Liver (tissue), 9 donors: ENCODE data around the gene TRPC4AP. TPM values are rescaled to one million over a fixed set of nuclear protein-coding genes. Genes with fewer than 3 reads are reported as not detected.

ENCODE experiments used
- DNase-seq: peaks from one replicate; pipeline ENCODE4 v3.0.0-alpha.2; 2017; ENCODE audit warnings: low spot score
- H3K27ac ChIP-seq, 2 donors: one replicate each; pipeline ENCODE4 v1.7.0; 2013; ENCODE audit warnings: inconsistent platforms in 2 of 2, low read length in 2 of 2, control low read depth in 1 of 2, low read depth in 1 of 2, mild to moderate bottlenecking in 1 of 2
- H3K27me3 ChIP-seq, 4 donors: one replicate each; pipeline versions ENCODE4 v1.6.1 to v1.7.0; 2013; ENCODE audit warnings: low read length in 3 of 4, inconsistent platforms in 1 of 4, mild to moderate bottlenecking in 1 of 4, moderate library complexity in 1 of 4; ENCODE audit not compliant: control insufficient read depth in 4 of 4, insufficient read depth in 4 of 4
- H3K36me3 ChIP-seq, 4 donors: one replicate each; pipeline versions ENCODE4 v1.6.1 to v1.7.0; 2013; ENCODE audit warnings: low read length in 3 of 4, mild to moderate bottlenecking in 3 of 4, low read depth in 1 of 4, moderate library complexity in 1 of 4; ENCODE audit not compliant: control insufficient read depth in 4 of 4, insufficient read depth in 3 of 4
- H3K4me1 ChIP-seq, 4 donors: one replicate each; pipeline versions ENCODE4 v1.6.1 to v1.7.0; 2013; ENCODE audit warnings: low read length in 3 of 4, mild to moderate bottlenecking in 3 of 4, moderate library complexity in 1 of 4; ENCODE audit not compliant: control insufficient read depth in 4 of 4, insufficient read depth in 4 of 4
- H3K4me3 ChIP-seq, 3 donors: one replicate each; pipeline versions ENCODE4 v1.6.1 to v1.7.0; 2013; ENCODE audit warnings: low read length in 3 of 3, control low read depth in 1 of 3, low read depth in 1 of 3, mild to moderate bottlenecking in 1 of 3
- H3K9ac ChIP-seq, 2 donors: one replicate each; pipeline ENCODE4 v1.7.0; 2013; ENCODE audit warnings: low read length in 2 of 2, mild to moderate bottlenecking in 2 of 2, moderate library complexity in 2 of 2, control low read depth in 1 of 2, low read depth in 1 of 2
- H3K9me3 ChIP-seq, 4 donors: one replicate each; pipeline versions ENCODE4 v1.6.1 to v1.7.0; 2013; ENCODE audit warnings: low read length in 3 of 4; ENCODE audit not compliant: control insufficient read depth in 4 of 4
- EGR1 ChIP-seq, 2 donors: IDR thresholded peaks; 2 replicates each; pipeline ENCODE4 v1.6.1; 2016 to 2018; ENCODE audit warnings: antibody characterized with exemption in 2 of 2, low read depth in 2 of 2
- FOXA1 ChIP-seq: IDR thresholded peaks from 2 replicates; pipeline ENCODE4 v1.6.1; 2016; ENCODE audit warnings: antibody characterized with exemption
- FOXA2 ChIP-seq: IDR thresholded peaks from 2 replicates; pipeline ENCODE4 v1.6.1; 2016; ENCODE audit warnings: antibody characterized with exemption
- GABPA ChIP-seq, 2 donors: IDR thresholded peaks in 1 of 2; conservative IDR thresholded peaks in 1 of 2; 2 replicates each; pipeline ENCODE4 v1.6.1; 2016; ENCODE audit warnings: antibody characterized with exemption in 2 of 2, mild to moderate bottlenecking in 1 of 2, moderate library complexity in 1 of 2
- HNF4A ChIP-seq, 2 donors: conservative IDR thresholded peaks; 2 replicates each; pipeline ENCODE4 v1.6.1; 2016; ENCODE audit warnings: antibody characterized with exemption in 2 of 2, mild to moderate bottlenecking in 2 of 2
- HNF4G ChIP-seq: IDR thresholded peaks from 2 replicates; pipeline ENCODE4 v1.6.1; 2016; ENCODE audit warnings: antibody characterized with exemption
- JUND ChIP-seq, 2 donors: IDR thresholded peaks; 2 replicates each; pipeline ENCODE4 v1.6.1; 2016; ENCODE audit warnings: antibody characterized with exemption in 2 of 2
- NR2F2 ChIP-seq: IDR thresholded peaks from 2 replicates; pipeline ENCODE4 v1.6.1; 2016; ENCODE audit warnings: antibody characterized with exemption
- RAD21 ChIP-seq, 2 donors: IDR thresholded peaks; 2 replicates each; pipeline ENCODE4 v1.6.1; 2016; ENCODE audit warnings: antibody characterized with exemption in 2 of 2, mild to moderate bottlenecking in 2 of 2
- RXRA ChIP-seq, 2 donors: IDR thresholded peaks; 2 replicates each; pipeline ENCODE4 v1.6.1; 2017 to 2018; ENCODE audit warnings: antibody characterized with exemption in 2 of 2, mild to moderate bottlenecking in 1 of 2
- SP1 ChIP-seq: IDR thresholded peaks from 2 replicates; pipeline ENCODE4 v1.6.1; 2018; ENCODE audit warnings: antibody characterized with exemption, mild to moderate bottlenecking
- TAF1 ChIP-seq: conservative IDR thresholded peaks from 2 replicates; pipeline ENCODE4 v1.6.1; 2016; ENCODE audit warnings: antibody characterized with exemption, mild to moderate bottlenecking
- YY1 ChIP-seq: IDR thresholded peaks from 2 replicates; pipeline ENCODE4 v1.6.1; 2016; ENCODE audit warnings: antibody characterized with exemption, mild to moderate bottlenecking
- WGBS: extraction: QIAGEN DNeasy Blood & Tissue Kit; methylation state at CpG from one replicate; pipeline ENCODE4 v1.1.7; 2013; 5-methylcytosine and 5-hydroxymethylcytosine counted together
- polyA plus RNA-seq, 2 donors: library from polyadenylated mRNA; stranded (reverse) in 1 of 2; unstranded in 1 of 2; fragments of 200-250 nt in 1 of 2; fragments of >200 nt in 1 of 2; fragmentation: Nextera tagmentation in 1 of 2; extraction: Ambion mirVana in 1 of 2; gene quantifications; one replicate each; pipeline versions ENCODE4 v1.2.1 to v1.2.3, GENCODE V29; 2013 to 2015
- total RNA-seq, 2 donors: library from RNA; depleted of rRNA; stranded (reverse); fragments of >200 nt; gene quantifications; one replicate each; pipeline ENCODE4 v1.2.3, GENCODE V29; 2014
- TF ChIP-seq, protein P1 (sequence below): IDR thresholded peaks from 2 replicates; pipeline ENCODE4 v1.6.1; 2016; ENCODE audit warnings: antibody characterized with exemption, mild to moderate bottlenecking
- TF ChIP-seq, protein P2 (sequence below): IDR thresholded peaks from 2 replicates; pipeline ENCODE4 v1.6.1; 2016; ENCODE audit warnings: antibody characterized with exemption
- TF ChIP-seq, protein P3 (sequence below): IDR thresholded peaks from 2 replicates; pipeline ENCODE4 v1.6.1; 2016; ENCODE audit warnings: antibody characterized with exemption
- TF ChIP-seq, protein P4 (sequence below): fragments of 150-350 bp; IDR thresholded peaks from 2 replicates; pipeline ENCODE4 v1.5.1; 2017; ENCODE audit warnings: improper control_type of control experiment, low read depth, low read length; ENCODE audit not compliant: missing input control
- TF ChIP-seq, protein P5 (sequence below): IDR thresholded peaks from 2 replicates; pipeline ENCODE4 v1.6.1; 2016; ENCODE audit warnings: antibody characterized with exemption
- donor health status: healthy.
- donor health status: healthy.
- donor health status: healthy.
- donor health status: healthy.
- donor health status: healthy.

Gene TRPC4AP
- total and polyA plus RNA-seq, 4 donors, result 26.3 to 57.2 (median 33.8) TPM

DNA sequence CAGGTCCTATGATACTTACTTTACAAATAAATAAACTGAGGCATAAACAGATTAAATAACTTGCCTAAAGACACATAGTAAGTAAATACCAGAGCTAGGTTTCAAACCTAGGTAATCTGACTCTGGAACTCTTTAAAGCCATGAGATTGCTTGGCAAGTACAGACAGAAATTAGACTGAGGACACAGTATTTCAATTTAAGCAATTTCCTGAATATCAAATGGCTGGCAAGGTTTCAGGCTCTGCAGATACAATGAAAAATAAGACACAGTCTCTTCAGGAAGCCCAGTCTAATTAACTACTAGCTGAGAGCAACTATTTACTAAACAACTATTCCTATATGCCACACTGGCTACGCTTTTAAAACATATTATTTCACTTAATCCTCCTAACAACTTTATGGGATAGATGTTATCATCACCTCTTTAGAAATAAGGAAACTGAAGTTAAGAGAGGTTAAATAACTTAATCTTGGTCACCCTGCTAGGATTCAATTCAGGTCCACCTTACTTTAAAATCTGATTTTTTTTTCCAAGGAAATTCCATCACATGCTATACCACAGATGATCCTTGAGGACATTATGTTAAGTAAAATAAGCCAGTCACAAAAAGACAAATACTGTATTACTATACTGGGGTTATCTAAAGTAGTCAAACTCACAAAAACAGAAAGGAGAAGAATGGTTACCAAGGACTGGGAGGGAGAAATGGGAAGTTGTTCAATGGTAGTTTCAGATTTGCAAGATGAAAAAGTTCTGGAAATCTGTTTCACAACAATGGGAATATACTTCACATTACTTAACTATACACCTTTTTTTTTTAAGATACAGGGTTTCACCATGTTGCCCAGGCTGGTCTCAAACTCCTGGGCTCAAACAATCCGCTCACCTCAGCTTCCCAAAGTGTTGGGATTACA is 4.1 kb downstream of the TRPC4AP start:
- DNase-seq, result no peak
- Histone ChIP-seq H3K9ac (no peak overlapping the region), H3K27ac (no peak overlapping the region), H3K4me3 (no peak overlapping the region), H3K27me3 (no peaks in the 10 kb centered on the region), H3K36me3 (peaks cover 0 to 3% (median 0%) of the 10 kb centered on the region in 4 donors), H3K4me1 (peaks cover 6 to 18% (median 15%) of the 10 kb centered on the region in 4 donors), H3K9me3 (no peaks in the 10 kb centered on the region)
- TF ChIP-seq, protein P1, sequence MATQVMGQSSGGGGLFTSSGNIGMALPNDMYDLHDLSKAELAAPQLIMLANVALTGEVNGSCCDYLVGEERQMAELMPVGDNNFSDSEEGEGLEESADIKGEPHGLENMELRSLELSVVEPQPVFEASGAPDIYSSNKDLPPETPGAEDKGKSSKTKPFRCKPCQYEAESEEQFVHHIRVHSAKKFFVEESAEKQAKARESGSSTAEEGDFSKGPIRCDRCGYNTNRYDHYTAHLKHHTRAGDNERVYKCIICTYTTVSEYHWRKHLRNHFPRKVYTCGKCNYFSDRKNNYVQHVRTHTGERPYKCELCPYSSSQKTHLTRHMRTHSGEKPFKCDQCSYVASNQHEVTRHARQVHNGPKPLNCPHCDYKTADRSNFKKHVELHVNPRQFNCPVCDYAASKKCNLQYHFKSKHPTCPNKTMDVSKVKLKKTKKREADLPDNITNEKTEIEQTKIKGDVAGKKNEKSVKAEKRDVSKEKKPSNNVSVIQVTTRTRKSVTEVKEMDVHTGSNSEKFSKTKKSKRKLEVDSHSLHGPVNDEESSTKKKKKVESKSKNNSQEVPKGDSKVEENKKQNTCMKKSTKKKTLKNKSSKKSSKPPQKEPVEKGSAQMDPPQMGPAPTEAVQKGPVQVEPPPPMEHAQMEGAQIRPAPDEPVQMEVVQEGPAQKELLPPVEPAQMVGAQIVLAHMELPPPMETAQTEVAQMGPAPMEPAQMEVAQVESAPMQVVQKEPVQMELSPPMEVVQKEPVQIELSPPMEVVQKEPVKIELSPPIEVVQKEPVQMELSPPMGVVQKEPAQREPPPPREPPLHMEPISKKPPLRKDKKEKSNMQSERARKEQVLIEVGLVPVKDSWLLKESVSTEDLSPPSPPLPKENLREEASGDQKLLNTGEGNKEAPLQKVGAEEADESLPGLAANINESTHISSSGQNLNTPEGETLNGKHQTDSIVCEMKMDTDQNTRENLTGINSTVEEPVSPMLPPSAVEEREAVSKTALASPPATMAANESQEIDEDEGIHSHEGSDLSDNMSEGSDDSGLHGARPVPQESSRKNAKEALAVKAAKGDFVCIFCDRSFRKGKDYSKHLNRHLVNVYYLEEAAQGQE, result no peak
- no peak for TF ChIP-seq SP1
- TF ChIP-seq GABPA (IDR thresholded peaks at IDR 0.05 in 1 of 2, conservative IDR thresholded peaks at IDR 0.05 in 1 of 2), result no peak
- no peak for TF ChIP-seq TAF1
- TF ChIP-seq FOXA1, result no peak
- TF ChIP-seq, protein P2, sequence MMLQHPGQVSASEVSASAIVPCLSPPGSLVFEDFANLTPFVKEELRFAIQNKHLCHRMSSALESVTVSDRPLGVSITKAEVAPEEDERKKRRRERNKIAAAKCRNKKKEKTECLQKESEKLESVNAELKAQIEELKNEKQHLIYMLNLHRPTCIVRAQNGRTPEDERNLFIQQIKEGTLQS, result no peak
- no peak for TF ChIP-seq RXRA (IDR thresholded peaks at IDR 0.05)
- TF ChIP-seq NR2F2, result no peak
- no peak for TF ChIP-seq HNF4A (conservative IDR thresholded peaks at IDR 0.05)
- TF ChIP-seq, protein P3, sequence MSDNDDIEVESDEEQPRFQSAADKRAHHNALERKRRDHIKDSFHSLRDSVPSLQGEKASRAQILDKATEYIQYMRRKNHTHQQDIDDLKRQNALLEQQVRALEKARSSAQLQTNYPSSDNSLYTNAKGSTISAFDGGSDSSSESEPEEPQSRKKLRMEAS, result no peak
- no peak for TF ChIP-seq RAD21 (IDR thresholded peaks at IDR 0.05)
- TF ChIP-seq, protein P4, sequence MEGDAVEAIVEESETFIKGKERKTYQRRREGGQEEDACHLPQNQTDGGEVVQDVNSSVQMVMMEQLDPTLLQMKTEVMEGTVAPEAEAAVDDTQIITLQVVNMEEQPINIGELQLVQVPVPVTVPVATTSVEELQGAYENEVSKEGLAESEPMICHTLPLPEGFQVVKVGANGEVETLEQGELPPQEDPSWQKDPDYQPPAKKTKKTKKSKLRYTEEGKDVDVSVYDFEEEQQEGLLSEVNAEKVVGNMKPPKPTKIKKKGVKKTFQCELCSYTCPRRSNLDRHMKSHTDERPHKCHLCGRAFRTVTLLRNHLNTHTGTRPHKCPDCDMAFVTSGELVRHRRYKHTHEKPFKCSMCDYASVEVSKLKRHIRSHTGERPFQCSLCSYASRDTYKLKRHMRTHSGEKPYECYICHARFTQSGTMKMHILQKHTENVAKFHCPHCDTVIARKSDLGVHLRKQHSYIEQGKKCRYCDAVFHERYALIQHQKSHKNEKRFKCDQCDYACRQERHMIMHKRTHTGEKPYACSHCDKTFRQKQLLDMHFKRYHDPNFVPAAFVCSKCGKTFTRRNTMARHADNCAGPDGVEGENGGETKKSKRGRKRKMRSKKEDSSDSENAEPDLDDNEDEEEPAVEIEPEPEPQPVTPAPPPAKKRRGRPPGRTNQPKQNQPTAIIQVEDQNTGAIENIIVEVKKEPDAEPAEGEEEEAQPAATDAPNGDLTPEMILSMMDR, result no peak
- TF ChIP-seq HNF4G, result no peak
- no peak for TF ChIP-seq EGR1 (IDR thresholded peaks at IDR 0.05; ENCODE audit: low read depth in 2 of 2)
- no peak for TF ChIP-seq YY1
- no peak for TF ChIP-seq FOXA2
- no peak for TF ChIP-seq JUND (IDR thresholded peaks at IDR 0.05)
- TF ChIP-seq, protein P5, sequence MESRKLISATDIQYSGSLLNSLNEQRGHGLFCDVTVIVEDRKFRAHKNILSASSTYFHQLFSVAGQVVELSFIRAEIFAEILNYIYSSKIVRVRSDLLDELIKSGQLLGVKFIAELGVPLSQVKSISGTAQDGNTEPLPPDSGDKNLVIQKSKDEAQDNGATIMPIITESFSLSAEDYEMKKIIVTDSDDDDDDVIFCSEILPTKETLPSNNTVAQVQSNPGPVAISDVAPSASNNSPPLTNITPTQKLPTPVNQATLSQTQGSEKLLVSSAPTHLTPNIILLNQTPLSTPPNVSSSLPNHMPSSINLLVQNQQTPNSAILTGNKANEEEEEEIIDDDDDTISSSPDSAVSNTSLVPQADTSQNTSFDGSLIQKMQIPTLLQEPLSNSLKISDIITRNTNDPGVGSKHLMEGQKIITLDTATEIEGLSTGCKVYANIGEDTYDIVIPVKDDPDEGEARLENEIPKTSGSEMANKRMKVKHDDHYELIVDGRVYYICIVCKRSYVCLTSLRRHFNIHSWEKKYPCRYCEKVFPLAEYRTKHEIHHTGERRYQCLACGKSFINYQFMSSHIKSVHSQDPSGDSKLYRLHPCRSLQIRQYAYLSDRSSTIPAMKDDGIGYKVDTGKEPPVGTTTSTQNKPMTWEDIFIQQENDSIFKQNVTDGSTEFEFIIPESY, result no peak
- 95% methylated on average over 2 of the region's 2 CpGs for WGBS
